ENCODE data around the gene IFITM2. TPM values are rescaled to one million over a fixed set of nuclear protein-coding genes. Genes with fewer than 3 reads are reported as not detected.

IFITM2 gene
- total RNA-seq, 1 donor, result 50.1 TPM

- no peak for TF ChIP-seq CTCF (IDR thresholded peaks at IDR 0.05; ENCODE audit: insufficient read depth, low read length)
- H3K4me3 ChIP-seq (ENCODE audit: low read depth, low read length), result no peak overlapping the region
- DNase-seq (ENCODE audit: low read depth), result no peak
Measured at GRCh38 chr11:352456-353031, 44.9 kb downstream of the IFITM2 start.

- peak; percentile 89 for DNase-seq (ENCODE audit: low read depth)
- no peak overlapping the region for H3K4me3 ChIP-seq (ENCODE audit: low read depth, low read length)
- no peak for TF ChIP-seq CTCF (IDR thresholded peaks at IDR 0.05; ENCODE audit: insufficient read depth, low read length)
Measured at GRCh38 chr11:353179-353873, 45.7 kb downstream of the IFITM2 start.

- DNase-seq (ENCODE audit: low read depth), result peak; percentile 96
- TF ChIP-seq CTCF (IDR thresholded peaks at IDR 0.05; ENCODE audit: insufficient read depth, low read length), result no peak
- peak overlapping the region; percentile 53 for H3K4me3 ChIP-seq (ENCODE audit: low read depth, low read length)
Measured at GRCh38 chr11:355581-356458, 48.2 kb downstream of the IFITM2 start.

- no peak overlapping the region for H3K4me3 ChIP-seq (ENCODE audit: low read depth, low read length)
- no peak for TF ChIP-seq CTCF (IDR thresholded peaks at IDR 0.05; ENCODE audit: insufficient read depth, low read length)
- no peak for DNase-seq (ENCODE audit: low read depth)
Measured at GRCh38 chr11:356610-357009, 49.0 kb downstream of the IFITM2 start.

GRCh38 chr11:357582-357981 is 50.0 kb downstream of the IFITM2 start:
- no peak for TF ChIP-seq CTCF (IDR thresholded peaks at IDR 0.05; ENCODE audit: insufficient read depth, low read length)
- no peak overlapping the region for H3K4me3 ChIP-seq (ENCODE audit: low read depth, low read length)
- no peak for DNase-seq (ENCODE audit: low read depth)

- DNase-seq (ENCODE audit: low read depth), result peak; percentile 31
- no peak overlapping the region for H3K4me3 ChIP-seq (ENCODE audit: low read depth, low read length)
- TF ChIP-seq CTCF (IDR thresholded peaks at IDR 0.05; ENCODE audit: insufficient read depth, low read length), result no peak
Measured at GRCh38 chr11:358129-358800, 50.6 kb downstream of the IFITM2 start.

Measured in fibroblast of the aortic adventitia (primary cell).